ENCODE results near the gene TRAF2.

- TF ChIP-seq CTCF (IDR thresholded peaks at IDR 0.05) (no peak), POLR2A (IDR thresholded peaks at IDR 0.05) (no peak)
These were observed 56.5 kb downstream of the TRAF2 start for GRCh38 chr9:136942881-136943230.

Measured in right lobe of liver (tissue), 4 donors.